NT2/D1 (cell line): Measurements from ENCODE around the gene ITGBL1.

Source experiments
- DNase-seq: peaks from one replicate; pipeline ENCODE4 v3.0.0-alpha.2; 2011; ENCODE audit warnings: low read depth, low spot score
- H3K27me3 ChIP-seq: 2 replicates; pipeline ENCODE4 v1.6.0; 2011; ENCODE audit warnings: mild to moderate bottlenecking; ENCODE audit not compliant: insufficient read length, insufficient read depth
- H3K36me3 ChIP-seq: 2 replicates; pipeline ENCODE4 v1.6.1; 2011; ENCODE audit warnings: mild to moderate bottlenecking, low read length, mixed read lengths; ENCODE audit not compliant: insufficient read depth, insufficient read length
- H3K4me1 ChIP-seq: 2 replicates; pipeline ENCODE4 v1.5.1; 2011; ENCODE audit not compliant: insufficient read depth, insufficient read length
- H3K4me3 ChIP-seq: 2 replicates; pipeline ENCODE4 v1.5.1; 2011; ENCODE audit warnings: low read depth; ENCODE audit not compliant: insufficient read length
- H3K9ac ChIP-seq: 2 replicates; pipeline ENCODE4 v1.6.0; 2011; ENCODE audit warnings: low read depth; ENCODE audit not compliant: insufficient read length
- H3K9me3 ChIP-seq: 2 replicates; pipeline ENCODE4 v1.5.1; 2011; ENCODE audit warnings: mild to moderate bottlenecking, low read length; ENCODE audit not compliant: insufficient read depth
- SUZ12 ChIP-seq: IDR thresholded peaks from 2 replicates; pipeline ENCODE4 v1.6.1; 2011; ENCODE audit not compliant: insufficient read length, insufficient read depth; ENCODE audit errors: extremely low read depth
- YY1 ChIP-seq: IDR thresholded peaks from 2 replicates; pipeline ENCODE4 v1.6.1; 2011; ENCODE audit not compliant: insufficient read length, insufficient read depth
- ZNF274 ChIP-seq: IDR thresholded peaks from 2 replicates; pipeline ENCODE4 v1.6.1; 2011; ENCODE audit warnings: mild to moderate bottlenecking, low read depth, low read length

Gene ITGBL1

DNA sequence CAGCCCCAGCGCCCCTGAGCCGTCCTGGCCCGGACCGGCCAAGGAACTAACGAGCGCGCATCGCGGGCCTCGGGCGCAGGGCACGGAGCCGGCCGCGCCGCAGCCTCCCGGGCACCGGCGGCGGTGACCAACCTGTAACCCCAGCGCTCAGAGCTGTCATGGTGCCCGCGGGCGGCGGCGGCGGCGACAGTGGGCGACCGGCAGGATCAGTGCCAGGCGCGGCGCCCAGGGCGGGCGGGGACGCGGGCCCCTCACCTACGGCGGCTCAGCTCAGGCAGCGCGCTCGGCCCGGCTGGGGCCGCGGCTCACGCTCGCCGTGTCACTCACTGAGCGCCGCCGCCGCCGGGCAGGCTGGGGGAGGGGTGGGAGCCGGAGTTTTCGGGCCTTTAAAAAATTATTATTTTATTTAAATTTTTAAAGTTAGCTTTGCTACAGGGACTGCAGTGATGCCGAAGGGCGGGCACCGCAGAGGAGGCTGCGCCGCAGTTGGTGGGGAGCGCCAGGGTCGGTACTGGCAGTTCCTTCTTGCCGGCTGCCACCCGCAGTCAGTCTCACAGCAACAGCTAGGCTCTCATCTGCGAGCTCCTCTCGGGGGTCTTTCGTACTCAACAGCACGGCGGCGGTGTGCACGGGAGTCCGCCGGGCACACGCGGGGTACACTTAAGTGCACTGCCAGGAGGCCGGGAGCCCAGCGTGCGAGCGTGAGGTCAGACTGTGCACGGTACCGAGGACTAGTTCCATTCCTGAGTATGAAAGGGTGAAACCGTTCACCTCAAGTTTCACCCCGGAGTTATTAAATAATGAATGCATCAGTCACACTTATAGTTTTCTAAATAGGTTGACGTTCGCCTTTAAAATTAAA lies 36.1 kb upstream of the ITGBL1 start, which contains the start of gene NALCN:
Gene NALCN (minus strand): TSS at position 328 of the 862 bp plus-strand sequence. CDS start 17,382 bp downstream, outside the sequence.
- TF ChIP-seq YY1 (no peak), SUZ12 (peak; percentile 5), ZNF274 (no peak)
- Histone ChIP-seq H3K4me3 (peak within 1 kb of the TSS; percentile 46), H3K27me3 (peaks cover 36% of the 10 kb centered on the region), H3K9me3 (no peaks in the 10 kb centered on the region), H3K9ac (peak within 1 kb of the TSS; percentile 42), H3K36me3 (no peaks in the 10 kb centered on the region), H3K4me1 (no peaks in the 10 kb centered on the region)
- no peak for DNase-seq

GRCh38 chr13:101417043-101417406 lies 35.5 kb upstream of the ITGBL1 start:
- H3K9me3 ChIP-seq, result no peaks in the 10 kb centered on the region
- no peak for DNase-seq
- no peak for TF ChIP-seq SUZ12
- no peak for TF ChIP-seq ZNF274
- no peak for TF ChIP-seq YY1
- peak overlapping the region; percentile 46 for H3K4me3 ChIP-seq
- H3K36me3 ChIP-seq, result no peaks in the 10 kb centered on the region
- no peak overlapping the region for H3K9ac ChIP-seq
- H3K4me1 ChIP-seq, result no peaks in the 10 kb centered on the region
- H3K27me3 ChIP-seq, result peaks cover 36% of the 10 kb centered on the region

DNA sequence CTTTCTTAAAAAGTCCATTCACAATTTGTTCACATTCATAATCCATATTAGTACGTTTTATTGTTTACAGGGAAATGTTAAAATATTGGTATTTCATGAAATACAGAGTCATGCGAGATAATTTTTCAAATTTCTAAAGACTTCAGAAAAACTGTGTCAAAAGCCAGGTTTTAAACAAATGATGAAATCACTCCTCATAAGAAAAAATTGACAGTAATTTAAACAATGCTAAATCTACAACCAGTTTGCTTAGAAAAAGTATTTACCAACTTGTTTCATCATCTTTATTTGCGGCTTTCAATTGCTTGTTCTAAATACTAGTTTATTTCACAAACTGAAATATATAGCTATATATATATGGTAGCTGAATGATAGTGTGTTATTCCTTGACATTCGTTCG lies 35.0 kb upstream of the ITGBL1 start:
- no peak overlapping the region for H3K9ac ChIP-seq
- no peaks in the 10 kb centered on the region for H3K36me3 ChIP-seq
- TF ChIP-seq SUZ12, result no peak
- no peak for TF ChIP-seq ZNF274
- no peak for TF ChIP-seq YY1
- DNase-seq, result no peak
- no peaks in the 10 kb centered on the region for H3K4me1 ChIP-seq
- no peaks in the 10 kb centered on the region for H3K9me3 ChIP-seq
- no peak overlapping the region for H3K4me3 ChIP-seq
- H3K27me3 ChIP-seq, result peaks cover 36% of the 10 kb centered on the region

GRCh38 chr13:101423872-101424271 lies 28.6 kb upstream of the ITGBL1 start:
- Histone ChIP-seq H3K36me3 (no peaks in the 10 kb centered on the region), H3K4me1 (no peaks in the 10 kb centered on the region), H3K9ac (no peak overlapping the region), H3K9me3 (no peaks in the 10 kb centered on the region), H3K4me3 (no peak overlapping the region), H3K27me3 (no peaks in the 10 kb centered on the region)
- TF ChIP-seq YY1 (no peak), ZNF274 (no peak), SUZ12 (no peak)
- DNase-seq, result no peak

DNA sequence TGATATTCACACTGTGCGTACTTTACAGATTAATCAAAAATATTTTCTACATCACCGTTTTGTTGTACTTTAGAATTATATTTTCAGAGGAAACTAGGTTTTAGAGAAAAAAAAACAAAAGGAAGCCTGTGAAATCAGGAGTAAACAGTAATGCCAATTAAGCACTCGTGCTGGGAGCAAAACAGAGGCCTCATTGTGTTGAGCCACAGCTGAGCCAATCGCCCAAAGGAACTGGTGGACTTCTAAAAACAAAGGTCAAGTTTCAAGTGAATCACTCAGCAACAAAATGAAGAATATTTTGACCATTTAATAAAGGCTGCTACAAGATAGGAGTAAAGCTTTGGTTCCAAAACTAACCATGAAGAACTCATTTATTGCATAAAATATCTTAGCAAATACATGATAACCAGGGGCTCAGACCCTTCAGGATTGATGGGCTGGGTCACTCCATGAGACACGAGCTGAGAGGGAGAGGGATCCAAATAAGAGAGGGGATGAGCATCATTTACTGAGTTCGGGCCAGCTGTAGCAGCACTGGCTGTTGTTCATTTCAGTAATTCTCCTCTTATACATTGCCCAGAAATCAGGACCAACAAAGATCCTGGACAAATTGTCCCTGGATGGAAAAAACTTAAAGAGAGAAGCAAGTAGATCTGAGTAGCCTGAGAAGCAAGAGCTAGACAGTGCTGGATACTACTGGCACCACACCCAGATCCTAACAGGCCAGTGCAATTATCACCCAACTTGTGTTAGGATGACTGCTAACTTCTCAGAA lies 27.9 kb upstream of the ITGBL1 start:
- no peaks in the 10 kb centered on the region for H3K36me3 ChIP-seq
- no peaks in the 10 kb centered on the region for H3K27me3 ChIP-seq
- TF ChIP-seq ZNF274, result no peak
- TF ChIP-seq YY1, result no peak
- TF ChIP-seq SUZ12, result no peak
- H3K9me3 ChIP-seq, result no peaks in the 10 kb centered on the region
- no peak for DNase-seq
- H3K4me3 ChIP-seq, result no peak overlapping the region
- no peak overlapping the region for H3K9ac ChIP-seq
- no peaks in the 10 kb centered on the region for H3K4me1 ChIP-seq

DNA sequence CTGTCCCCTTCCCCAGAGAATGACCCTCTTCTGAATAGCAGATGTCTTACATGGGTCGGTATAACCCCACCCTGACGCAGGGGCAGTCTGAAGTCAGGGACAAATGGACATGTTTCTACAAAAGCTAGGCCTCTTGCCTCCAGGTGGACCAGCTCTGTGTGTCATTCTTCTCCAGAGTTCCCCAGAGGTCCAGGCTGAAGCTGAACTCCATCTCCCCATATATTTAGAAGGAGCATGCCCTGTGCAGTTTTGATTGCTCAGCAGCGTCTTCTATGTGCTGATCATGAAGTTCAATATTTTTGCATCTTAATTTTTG lies 27.4 kb upstream of the ITGBL1 start:
- Histone ChIP-seq H3K9me3 (no peaks in the 10 kb centered on the region), H3K4me1 (no peaks in the 10 kb centered on the region), H3K36me3 (no peaks in the 10 kb centered on the region), H3K9ac (no peak overlapping the region), H3K4me3 (no peak overlapping the region), H3K27me3 (no peaks in the 10 kb centered on the region)
- TF ChIP-seq YY1, result no peak
- no peak for DNase-seq

DNA sequence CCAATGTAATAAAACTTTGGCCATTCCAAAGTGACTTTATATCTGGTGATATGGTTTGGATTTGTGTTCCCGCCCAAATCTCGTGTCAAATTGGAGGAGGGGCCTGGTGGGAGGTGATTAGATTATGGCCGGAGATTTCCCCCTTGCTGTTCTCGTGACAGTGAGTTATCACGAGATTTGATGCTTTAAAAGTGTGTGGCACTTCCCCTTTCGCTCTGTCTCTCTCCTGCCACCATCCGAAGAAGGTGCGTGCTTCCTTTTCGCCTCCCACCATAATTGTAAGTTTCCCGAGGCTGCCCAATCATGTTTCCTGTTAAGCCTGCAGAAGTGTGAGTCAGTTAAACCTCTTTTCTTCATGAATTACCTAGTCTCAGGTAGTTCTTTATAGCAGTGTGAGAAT lies 26.9 kb upstream of the ITGBL1 start:
- no peak for DNase-seq
- Histone ChIP-seq H3K9me3 (no peaks in the 10 kb centered on the region), H3K4me1 (no peaks in the 10 kb centered on the region), H3K27me3 (no peaks in the 10 kb centered on the region), H3K9ac (no peak overlapping the region), H3K4me3 (no peak overlapping the region), H3K36me3 (no peaks in the 10 kb centered on the region)
- no peak for TF ChIP-seq ZNF274
- no peak for TF ChIP-seq SUZ12
- no peak for TF ChIP-seq YY1

- Histone ChIP-seq H3K9ac (no peak overlapping the region), H3K9me3 (no peaks in the 10 kb centered on the region), H3K4me3 (no peak overlapping the region), H3K4me1 (no peaks in the 10 kb centered on the region), H3K36me3 (no peaks in the 10 kb centered on the region), H3K27me3 (no peaks in the 10 kb centered on the region)
- no peak for TF ChIP-seq YY1
- no peak for TF ChIP-seq SUZ12
- no peak for TF ChIP-seq ZNF274
- no peak for DNase-seq
Observed at GRCh38 chr13:101429733-101430132, 22.7 kb upstream of the ITGBL1 start.
